HepG2 (cell line): ENCODE measurements around the gene RARA. TPM values are rescaled to one million over a fixed set of nuclear protein-coding genes. Genes with fewer than 3 reads are reported as not detected.
A peak's percentile ranks its signal among the peaks of the same experiment; 100 is the strongest.

Experiments
- CTCF ChIP-seq: sonication (generic); formaldehyde crosslinking; IDR thresholded peaks from 2 replicates; pipeline ENCODE4 v1.5.0; 2020; ENCODE audit warnings: mild to moderate bottlenecking, missing genetic modification reagents, moderate library complexity
- DNMT1 ChIP-seq: sonication (generic); formaldehyde crosslinking; IDR thresholded peaks from 2 replicates; pipeline ENCODE4 v1.5.1; 2020; ENCODE audit warnings: mild to moderate bottlenecking, missing genetic modification reagents
- ESRRA ChIP-seq: sonication (generic); formaldehyde crosslinking; IDR thresholded peaks from 2 replicates; pipeline ENCODE4 v1.5.1; 2020; ENCODE audit warnings: mild to moderate bottlenecking, low read depth, missing genetic modification reagents
- ETV6 ChIP-seq: sonication (generic); formaldehyde crosslinking; conservative IDR thresholded peaks from 2 replicates; pipeline ENCODE4 v1.4.0; 2020; ENCODE audit warnings: missing genetic modification reagents
- FOXM1 ChIP-seq: sonication (generic); formaldehyde crosslinking; IDR thresholded peaks from 2 replicates; pipeline ENCODE4 v1.5.0; 2020; ENCODE audit warnings: missing genetic modification reagents
- IKZF1 ChIP-seq: fragments of 450-650 bp; IDR thresholded peaks from 2 replicates; pipeline ENCODE4 v1.7.1; 2016
- KDM1A ChIP-seq: IDR thresholded peaks from 2 replicates; pipeline ENCODE4 v1.6.1; 2016; ENCODE audit warnings: missing compliant biosample characterization
- KDM3A ChIP-seq: IDR thresholded peaks from 2 replicates; pipeline ENCODE4 v1.6.1; 2018; ENCODE audit warnings: low read depth, missing compliant biosample characterization
- MIER2 ChIP-seq: IDR thresholded peaks from 2 replicates; pipeline ENCODE4 v1.6.1; 2016; ENCODE audit warnings: missing biosample characterization, missing genetic modification reagents
- NFE2L1 ChIP-seq: sonication (generic); formaldehyde crosslinking; IDR thresholded peaks from 2 replicates; pipeline ENCODE4 v1.4.0; 2020; ENCODE audit warnings: missing genetic modification reagents, mild to moderate bottlenecking, borderline replicate concordance
- RFX1 ChIP-seq: fragments of 450-650 bp; IDR thresholded peaks from 2 replicates; pipeline ENCODE4 v1.6.1; 2017
- RFX5 ChIP-seq: IDR thresholded peaks from 2 replicates; pipeline ENCODE4 v1.6.1; 2011; ENCODE audit warnings: low read depth, low read length, improper control_type of control experiment
- U2AF2 ChIP-seq: fragments of 200-400 bp; formaldehyde crosslinking; IDR thresholded peaks from 2 replicates; pipeline ENCODE4 v1.6.1; 2017; ENCODE audit warnings: low read depth, mild to moderate bottlenecking, low read length
- YEATS2 ChIP-seq: sonication (generic); formaldehyde crosslinking; IDR thresholded peaks from 2 replicates; pipeline ENCODE4 v1.4.0; 2020; ENCODE audit warnings: missing genetic modification reagents, borderline replicate concordance
- ZNF20 ChIP-seq: sonication (generic); formaldehyde crosslinking; IDR thresholded peaks from 2 replicates; pipeline ENCODE4 v1.4.0; 2020; ENCODE audit warnings: mild to moderate bottlenecking, moderate library complexity, missing genetic modification reagents
- ZNF263 ChIP-seq: sonication (generic); formaldehyde crosslinking; IDR thresholded peaks from 2 replicates; pipeline ENCODE4 v1.4.0; 2020; ENCODE audit warnings: missing genetic modification reagents
- ZNF460 ChIP-seq: sonication (generic); formaldehyde crosslinking; IDR thresholded peaks from 2 replicates; pipeline ENCODE4 v1.5.1; 2020; ENCODE audit warnings: missing genetic modification reagents, mild to moderate bottlenecking, borderline replicate concordance
- ZNF607 ChIP-seq: sonication (generic); formaldehyde crosslinking; IDR thresholded peaks from 2 replicates; pipeline ENCODE4 v1.5.1; 2020; ENCODE audit warnings: missing genetic modification reagents, mild to moderate bottlenecking, borderline replicate concordance
- ZNF639 ChIP-seq: conservative IDR thresholded peaks from 2 replicates; pipeline ENCODE4 v1.6.1; 2018; ENCODE audit warnings: missing genetic modification reagents
- ZNF660 ChIP-seq: sonication (generic); formaldehyde crosslinking; IDR thresholded peaks from 2 replicates; pipeline ENCODE4 v1.5.1; 2020; ENCODE audit warnings: mild to moderate bottlenecking, low read depth, missing genetic modification reagents, borderline replicate concordance
- ZNF670 ChIP-seq: sonication (generic); formaldehyde crosslinking; IDR thresholded peaks from 2 replicates; pipeline ENCODE4 v1.8.0; 2022; ENCODE audit warnings: mild to moderate bottlenecking, missing genetic modification reagents, borderline replicate concordance
- ZNF710 ChIP-seq: sonication (generic); formaldehyde crosslinking; IDR thresholded peaks from 2 replicates; pipeline ENCODE4 v1.5.0; 2020; ENCODE audit warnings: mild to moderate bottlenecking, missing genetic modification reagents, borderline replicate concordance
- ZNF777 ChIP-seq: sonication (generic); formaldehyde crosslinking; IDR thresholded peaks from 2 replicates; pipeline ENCODE4 v1.4.0; 2020; ENCODE audit warnings: missing genetic modification reagents
- ZNF784 ChIP-seq: sonication (generic); formaldehyde crosslinking; IDR thresholded peaks from 2 replicates; pipeline ENCODE4 v1.5.1; 2020; ENCODE audit warnings: missing genetic modification reagents, mild to moderate bottlenecking, borderline replicate concordance
- polyA plus RNA-seq, 8 experiments: library from polyadenylated mRNA; depleted of rRNA in 3 of 8; stranded (reverse) in 7 of 8; unstranded in 1 of 8; fragments of >200 nt; fragmentation: Illumina TruSeq in 4 of 8; extraction: Trizol in 4 of 8; gene quantifications; 2 replicates each; pipeline versions ENCODE4 v1.2.1 to v1.2.3, GENCODE V29; 2011 to 2016; ENCODE audit warnings: low read depth in 4 of 8, missing spikeins in 1 of 8, mixed read lengths in 1 of 8; ENCODE audit not compliant: insufficient read depth in 1 of 8
- total RNA-seq, 5 experiments: library from RNA; depleted of rRNA; stranded (reverse); fragments of >200 nt; fragmentation: Illumina TruSeq; extraction: Trizol; gene quantifications; 2 replicates each; pipeline ENCODE4 v1.2.3, GENCODE V29; 2016; ENCODE audit warnings: low read depth in 1 of 5

Gene RARA
- total and polyA plus RNA-seq, 2 of the 13 experiments (the other 11 are each of a cell fraction or from before 2014, with no cell fraction given) = 6.4 to 8.6 TPM

DNA sequence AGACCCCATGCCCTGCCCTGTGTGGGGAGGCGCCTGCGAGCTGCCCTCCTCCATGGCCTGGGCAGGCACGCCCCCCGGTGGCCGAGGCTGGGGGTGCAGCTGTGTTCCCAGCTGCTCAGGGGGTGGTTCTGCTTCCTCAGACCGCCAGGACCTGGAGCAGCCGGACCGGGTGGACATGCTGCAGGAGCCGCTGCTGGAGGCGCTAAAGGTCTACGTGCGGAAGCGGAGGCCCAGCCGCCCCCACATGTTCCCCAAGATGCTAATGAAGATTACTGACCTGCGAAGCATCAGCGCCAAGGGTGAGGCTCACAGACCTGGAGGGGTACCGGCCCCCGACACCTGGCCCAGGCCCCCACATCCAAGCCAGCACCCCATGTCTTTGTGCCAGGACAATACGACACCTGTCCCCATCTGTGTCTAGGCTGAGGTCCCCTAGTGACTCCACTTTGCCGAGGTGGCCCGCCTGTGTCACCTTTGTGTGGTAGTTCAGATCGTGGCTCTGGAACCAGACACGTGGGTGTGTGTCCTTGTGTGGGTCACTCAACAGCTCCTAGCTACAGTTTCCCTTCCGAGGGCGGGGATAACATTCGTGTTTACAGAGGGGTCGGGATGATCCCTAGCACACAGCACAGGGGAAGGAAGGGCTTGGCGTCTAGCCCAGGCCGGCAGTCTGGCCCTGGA, 46.3 kb downstream of the RARA start (continued):
- TF ChIP-seq U2AF2 = no peak
- no peak for TF ChIP-seq ZNF777 (CRISPR knock-in tag)
- TF ChIP-seq ESRRA (CRISPR knock-in tag) = no peak
- no peak for TF ChIP-seq ZNF460 (CRISPR knock-in tag)
- TF ChIP-seq IKZF1 = no peak
- TF ChIP-seq NFE2L1 (CRISPR knock-in tag) = no peak
- TF ChIP-seq ZNF263 (CRISPR knock-in tag) = no peak; the same call in 1 of the 2 replicates
- peak; percentile 56; the same call in 1 of the 2 replicates for TF ChIP-seq YEATS2 (CRISPR knock-in tag)
- TF ChIP-seq CTCF = peak; percentile 100
- no peak for TF ChIP-seq ETV6 (CRISPR knock-in tag)
- no peak for TF ChIP-seq RFX1
- TF ChIP-seq ZNF660 (CRISPR knock-in tag) = no peak
- TF ChIP-seq ZNF607 (CRISPR knock-in tag) = no peak
- no peak for TF ChIP-seq ZNF670 (CRISPR knock-in tag)
- TF ChIP-seq KDM3A (CRISPR knock-in tag) = peak; percentile 98; the same call in 1 of the 2 replicates
- TF ChIP-seq ZNF20 (CRISPR knock-in tag) = no peak
- TF ChIP-seq ZNF710 (CRISPR knock-in tag) = 0 out of 2 replicates have a peak, but pooled peaks have one; percentile 12
- TF ChIP-seq ZNF784 (CRISPR knock-in tag) = 0 out of 2 replicates have a peak, but pooled peaks have one; percentile 29
- TF ChIP-seq MIER2 = peak; percentile 60; the same call in 1 of the 2 replicates
- no peak for TF ChIP-seq FOXM1 (CRISPR knock-in tag)
- 0 out of 2 replicates have a peak, but pooled peaks have one; percentile 55 for TF ChIP-seq DNMT1 (CRISPR knock-in tag)
- no peak for TF ChIP-seq KDM1A
- TF ChIP-seq ZNF639 = no peak
- TF ChIP-seq RFX5 = no peak
